NCI-H1436 (cell line): ENCODE data around the gene KCNMA1.

Experiments
- DNase-seq: peaks from one replicate; lab custom pipeline; 2025; lab: John Stamatoyannopoulos, UW

The KCNMA1 gene

GRCh38 chr10:77485847-77486246, 151.8 kb downstream of the KCNMA1 start:
- DNase-seq: no peak

- no peak for DNase-seq
Observed at GRCh38 chr10:77482072-77482471, 155.5 kb downstream of the KCNMA1 start.

- no peak for DNase-seq
Observed at GRCh38 chr10:77479586-77479985, 158.0 kb downstream of the KCNMA1 start.

- DNase-seq: no peak
Observed at GRCh38 chr10:77478962-77479359, 158.6 kb downstream of the KCNMA1 start.

GRCh38 chr10:77478247-77478961, 159.2 kb downstream of the KCNMA1 start:
- no peak for DNase-seq

GRCh38 chr10:77475522-77475921, 162.1 kb downstream of the KCNMA1 start:
- no peak for DNase-seq

GRCh38 chr10:77474939-77475338, 162.7 kb downstream of the KCNMA1 start:
- no peak for DNase-seq

GRCh38 chr10:77474386-77474785, 163.2 kb downstream of the KCNMA1 start:
- DNase-seq: no peak

GRCh38 chr10:77472146-77472545, 165.5 kb downstream of the KCNMA1 start:
- DNase-seq: no peak

- no peak for DNase-seq
Observed at GRCh38 chr10:77471069-77471536, 166.5 kb downstream of the KCNMA1 start.

- no peak for DNase-seq
Observed at GRCh38 chr10:77467422-77467963, 170.1 kb downstream of the KCNMA1 start.

GRCh38 chr10:77463967-77464745, 173.5 kb downstream of the KCNMA1 start:
- no peak for DNase-seq

GRCh38 chr10:77463499-77463898, 174.1 kb downstream of the KCNMA1 start:
- no peak for DNase-seq

- DNase-seq: no peak
Observed at GRCh38 chr10:77461636-77462296, 175.8 kb downstream of the KCNMA1 start.

- DNase-seq: no peak
Observed at GRCh38 chr10:77459905-77460304, 177.7 kb downstream of the KCNMA1 start.

- DNase-seq: no peak
Observed at GRCh38 chr10:77458986-77459590, 178.5 kb downstream of the KCNMA1 start.

GRCh38 chr10:77457721-77458120, 179.9 kb downstream of the KCNMA1 start:
- DNase-seq: no peak

GRCh38 chr10:77457266-77457665, 180.3 kb downstream of the KCNMA1 start:
- no peak for DNase-seq

- peak; percentile 48 for DNase-seq
Observed at GRCh38 chr10:77456414-77456813, 181.2 kb downstream of the KCNMA1 start.

GRCh38 chr10:77455561-77455960, 182.0 kb downstream of the KCNMA1 start:
- DNase-seq: no peak

- no peak for DNase-seq
Observed at GRCh38 chr10:77452952-77453564, 184.6 kb downstream of the KCNMA1 start.

GRCh38 chr10:77451886-77452285, 185.7 kb downstream of the KCNMA1 start:
- no peak for DNase-seq
